Vagina (tissue), 2 donors: Measurements from ENCODE around the gene MAPK9.

Source experiments
- POLR2A ChIP-seq, 2 donors: fragments of 450-650 bp; IDR thresholded peaks; one replicate each; pipeline ENCODE4 v1.6.1; 2017; ENCODE audit warnings: antibody characterized with exemption in 2 of 2, mild to moderate bottlenecking in 2 of 2, moderate library complexity in 2 of 2
- TF ChIP-seq, protein P1 (sequence below), 3 experiments: fragments of 450-650 bp in 2 of 3; fragments of 200-600 bp in 1 of 3; sonication (generic) in 1 of 3; IDR thresholded peaks; one replicate each; pipeline ENCODE4 v1.5.1; 2017 to 2019; ENCODE audit warnings: antibody characterized with exemption in 3 of 3, mild to moderate bottlenecking in 2 of 3, moderate library complexity in 2 of 3

DNA sequence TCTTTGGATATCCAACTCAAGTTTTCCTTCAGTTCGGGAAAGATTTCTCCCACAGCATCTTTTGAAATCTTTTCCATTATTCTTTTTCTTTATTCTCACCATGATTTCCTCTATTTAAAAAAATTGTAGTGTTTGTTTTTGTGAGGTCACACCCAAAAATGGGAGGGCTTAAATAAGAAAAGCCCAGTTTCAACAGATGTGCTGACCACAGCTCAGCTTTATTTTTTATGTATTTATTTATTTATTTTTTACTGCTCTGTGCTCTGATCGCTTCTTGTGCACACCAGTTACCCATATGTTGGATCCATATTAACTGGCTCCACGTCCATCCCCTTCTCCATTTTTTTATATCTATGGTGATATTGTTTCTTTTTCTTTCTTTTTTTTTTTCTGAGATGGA, 41.0 kb upstream of the MAPK9 start:
- TF ChIP-seq, protein P1, sequence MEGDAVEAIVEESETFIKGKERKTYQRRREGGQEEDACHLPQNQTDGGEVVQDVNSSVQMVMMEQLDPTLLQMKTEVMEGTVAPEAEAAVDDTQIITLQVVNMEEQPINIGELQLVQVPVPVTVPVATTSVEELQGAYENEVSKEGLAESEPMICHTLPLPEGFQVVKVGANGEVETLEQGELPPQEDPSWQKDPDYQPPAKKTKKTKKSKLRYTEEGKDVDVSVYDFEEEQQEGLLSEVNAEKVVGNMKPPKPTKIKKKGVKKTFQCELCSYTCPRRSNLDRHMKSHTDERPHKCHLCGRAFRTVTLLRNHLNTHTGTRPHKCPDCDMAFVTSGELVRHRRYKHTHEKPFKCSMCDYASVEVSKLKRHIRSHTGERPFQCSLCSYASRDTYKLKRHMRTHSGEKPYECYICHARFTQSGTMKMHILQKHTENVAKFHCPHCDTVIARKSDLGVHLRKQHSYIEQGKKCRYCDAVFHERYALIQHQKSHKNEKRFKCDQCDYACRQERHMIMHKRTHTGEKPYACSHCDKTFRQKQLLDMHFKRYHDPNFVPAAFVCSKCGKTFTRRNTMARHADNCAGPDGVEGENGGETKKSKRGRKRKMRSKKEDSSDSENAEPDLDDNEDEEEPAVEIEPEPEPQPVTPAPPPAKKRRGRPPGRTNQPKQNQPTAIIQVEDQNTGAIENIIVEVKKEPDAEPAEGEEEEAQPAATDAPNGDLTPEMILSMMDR (IDR thresholded peaks at IDR 0.05), result no peak
- no peak for TF ChIP-seq POLR2A (IDR thresholded peaks at IDR 0.05)
